ENCODE data around the gene IDH1.

Gene IDH1

DNA sequence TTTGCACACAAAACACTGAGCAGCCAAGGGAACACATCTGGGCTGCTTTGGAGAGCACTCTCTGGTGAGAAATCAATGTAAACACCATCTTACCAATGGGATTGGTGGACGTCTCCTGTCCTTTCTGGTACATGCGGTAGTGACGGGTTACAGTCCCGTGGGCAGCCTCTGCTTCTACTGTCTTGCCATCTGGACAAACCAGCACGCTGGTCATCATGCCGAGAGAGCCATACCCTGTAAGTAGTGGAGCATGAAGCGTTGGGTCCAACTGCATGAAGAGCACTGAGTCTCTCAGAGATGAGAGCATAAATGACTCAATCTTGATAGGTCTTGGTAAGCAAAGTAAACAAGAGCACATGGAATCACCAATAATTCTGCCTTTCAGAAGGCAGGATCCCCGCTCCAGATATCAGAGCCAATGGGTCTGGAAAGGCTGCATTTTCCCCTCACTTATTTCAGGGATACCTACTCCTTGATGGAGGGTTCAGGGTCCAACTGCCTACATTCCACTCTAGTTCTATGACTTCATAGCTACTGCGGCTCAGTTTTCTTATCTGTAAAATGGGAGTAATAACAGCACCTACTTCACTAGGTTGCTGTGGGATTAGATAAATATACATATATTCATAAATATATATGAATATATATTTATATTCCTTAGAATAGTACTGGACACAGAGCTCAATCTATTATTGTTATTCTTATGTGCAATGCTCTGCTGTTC lies 14.9 kb downstream of the IDH1 start:
- no peaks in the 10 kb centered on the region for H3K27me3 Mint-ChIP-seq (ENCODE audit: low read depth, poor library complexity)
- peaks cover 90% of the 10 kb centered on the region for H3K36me3 Mint-ChIP-seq (ENCODE audit: low read depth)
- peak overlapping the region; percentile 14 for H3K27ac Mint-ChIP-seq
- no peak for DNase-seq
- H3K4me1 Mint-ChIP-seq = no peaks in the 10 kb centered on the region
- TF ChIP-seq, protein P1, sequence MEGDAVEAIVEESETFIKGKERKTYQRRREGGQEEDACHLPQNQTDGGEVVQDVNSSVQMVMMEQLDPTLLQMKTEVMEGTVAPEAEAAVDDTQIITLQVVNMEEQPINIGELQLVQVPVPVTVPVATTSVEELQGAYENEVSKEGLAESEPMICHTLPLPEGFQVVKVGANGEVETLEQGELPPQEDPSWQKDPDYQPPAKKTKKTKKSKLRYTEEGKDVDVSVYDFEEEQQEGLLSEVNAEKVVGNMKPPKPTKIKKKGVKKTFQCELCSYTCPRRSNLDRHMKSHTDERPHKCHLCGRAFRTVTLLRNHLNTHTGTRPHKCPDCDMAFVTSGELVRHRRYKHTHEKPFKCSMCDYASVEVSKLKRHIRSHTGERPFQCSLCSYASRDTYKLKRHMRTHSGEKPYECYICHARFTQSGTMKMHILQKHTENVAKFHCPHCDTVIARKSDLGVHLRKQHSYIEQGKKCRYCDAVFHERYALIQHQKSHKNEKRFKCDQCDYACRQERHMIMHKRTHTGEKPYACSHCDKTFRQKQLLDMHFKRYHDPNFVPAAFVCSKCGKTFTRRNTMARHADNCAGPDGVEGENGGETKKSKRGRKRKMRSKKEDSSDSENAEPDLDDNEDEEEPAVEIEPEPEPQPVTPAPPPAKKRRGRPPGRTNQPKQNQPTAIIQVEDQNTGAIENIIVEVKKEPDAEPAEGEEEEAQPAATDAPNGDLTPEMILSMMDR (IDR thresholded peaks at IDR 0.05) = no peak
- H3K4me3 Mint-ChIP-seq = no peak overlapping the region
- peaks cover 4% of the 10 kb centered on the region for H3K9me3 Mint-ChIP-seq

DNA sequence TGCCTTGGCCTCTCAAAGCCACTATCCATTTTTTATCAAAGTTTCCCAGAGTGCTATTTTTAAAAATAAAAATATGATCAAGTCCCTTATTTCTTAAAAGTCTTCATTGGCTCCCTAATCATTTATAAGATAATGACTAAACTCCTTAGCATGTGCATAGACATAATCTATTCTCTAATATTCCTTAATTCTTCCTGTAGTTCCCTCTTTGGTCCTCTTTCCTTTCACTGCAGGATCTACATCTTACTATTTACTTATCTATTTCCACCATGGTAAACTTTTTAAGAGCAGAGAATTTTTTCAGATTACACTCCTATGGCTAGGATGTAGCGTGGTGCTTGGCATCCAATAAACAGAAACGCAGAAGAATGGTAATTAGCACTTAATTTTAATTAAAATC lies 19.0 kb downstream of the IDH1 start:
- Mint-ChIP-seq H3K4me1 (no peaks in the 10 kb centered on the region), H3K27me3 (ENCODE audit: low read depth, poor library complexity) (peaks cover 3% of the 10 kb centered on the region), H3K27ac (no peak overlapping the region), H3K9me3 (peaks cover 17% of the 10 kb centered on the region), H3K4me3 (no peak overlapping the region), H3K36me3 (ENCODE audit: low read depth) (peaks cover 60% of the 10 kb centered on the region)
- no peak for DNase-seq
- TF ChIP-seq, protein P1 (IDR thresholded peaks at IDR 0.05) = no peak

DNA sequence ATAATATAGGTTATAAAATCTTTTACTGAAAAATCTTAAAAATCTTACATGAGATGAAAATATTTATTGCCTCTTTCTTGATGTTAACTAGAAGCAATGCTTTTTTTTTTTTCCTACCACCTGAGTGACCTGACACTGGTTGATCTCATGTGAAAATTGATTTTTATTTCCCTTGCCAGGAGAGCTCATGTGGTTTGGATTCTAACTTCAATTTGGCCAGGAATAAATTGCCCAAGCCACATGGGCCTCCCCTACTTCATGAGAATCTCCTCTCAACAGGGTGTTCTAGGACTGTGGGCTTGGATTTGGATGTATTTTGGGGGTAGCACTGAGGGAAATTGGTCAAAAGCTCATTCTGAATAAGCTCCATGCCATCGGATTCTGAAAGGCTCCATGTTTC lies 20.1 kb downstream of the IDH1 start:
- TF ChIP-seq, protein P1 (IDR thresholded peaks at IDR 0.05) = no peak
- Mint-ChIP-seq H3K4me1 (no peaks in the 10 kb centered on the region), H3K4me3 (no peak overlapping the region), H3K27me3 (ENCODE audit: low read depth, poor library complexity) (peaks cover 6% of the 10 kb centered on the region), H3K36me3 (ENCODE audit: low read depth) (peaks cover 50% of the 10 kb centered on the region), H3K27ac (peak overlapping the region; percentile 86), H3K9me3 (peaks cover 23% of the 10 kb centered on the region)
- DNase-seq = no peak

DNA sequence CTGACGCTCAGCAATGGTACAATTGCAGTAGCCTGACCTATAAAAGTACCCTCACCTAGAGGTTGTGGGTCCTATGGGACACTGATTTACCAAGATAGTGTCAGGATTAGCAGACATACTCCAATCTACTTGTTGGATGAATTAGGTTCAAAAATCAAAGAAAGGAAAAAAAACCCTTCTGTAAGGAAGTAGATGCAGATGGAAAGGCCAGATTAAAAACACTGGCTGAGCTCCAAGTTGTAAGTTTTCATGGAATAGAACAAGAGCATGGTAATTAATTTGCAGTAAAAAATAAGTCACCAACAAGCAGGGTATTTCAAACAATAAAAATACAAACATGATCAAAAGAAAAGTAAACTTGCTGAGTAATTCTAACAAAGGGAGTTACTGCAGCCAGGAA lies 26.4 kb downstream of the IDH1 start:
- Mint-ChIP-seq H3K27me3 (ENCODE audit: low read depth, poor library complexity) (peaks cover 10% of the 10 kb centered on the region), H3K4me1 (no peaks in the 10 kb centered on the region), H3K27ac (no peak overlapping the region), H3K36me3 (ENCODE audit: low read depth) (no peaks in the 10 kb centered on the region), H3K4me3 (no peak overlapping the region), H3K9me3 (peaks cover 23% of the 10 kb centered on the region)
- no peak for DNase-seq
- TF ChIP-seq, protein P1 (IDR thresholded peaks at IDR 0.05) = no peak

DNA sequence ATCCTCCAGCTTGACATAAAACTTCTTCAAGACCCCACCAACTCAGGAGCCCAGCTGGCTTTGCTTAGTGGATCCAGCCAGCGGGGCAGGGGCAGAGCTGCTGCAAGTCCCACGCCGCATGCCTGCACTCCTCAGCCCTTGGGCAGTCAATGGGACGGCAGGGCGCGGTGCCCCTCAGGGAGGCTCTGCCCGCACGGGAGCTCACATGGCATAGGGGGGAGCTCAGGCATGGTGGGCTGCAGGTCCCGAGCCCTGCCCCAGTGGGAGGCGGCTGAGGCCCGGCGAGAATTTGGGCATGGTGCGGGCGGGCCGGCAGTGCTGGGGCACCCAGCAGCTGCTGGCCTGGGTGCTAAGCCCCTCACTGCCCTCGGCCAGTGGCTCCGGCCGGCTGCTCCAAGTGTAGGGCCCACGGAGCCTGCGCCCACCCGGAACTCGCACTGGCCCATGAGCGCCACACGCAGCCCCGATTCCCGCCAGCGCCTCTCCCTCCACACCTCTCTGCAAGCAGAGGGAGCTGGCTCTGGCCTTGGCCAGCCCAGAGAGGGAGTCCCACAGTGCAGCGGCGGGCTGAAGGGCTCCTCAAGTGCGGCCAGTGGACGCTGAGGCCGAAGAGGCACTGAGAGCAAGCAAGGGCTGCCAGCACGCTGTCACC lies 27.2 kb downstream of the IDH1 start:
- no peak overlapping the region for H3K27ac Mint-ChIP-seq
- no peaks in the 10 kb centered on the region for H3K4me1 Mint-ChIP-seq
- no peak overlapping the region for H3K4me3 Mint-ChIP-seq
- DNase-seq = no peak
- peaks cover 23% of the 10 kb centered on the region for H3K9me3 Mint-ChIP-seq
- no peaks in the 10 kb centered on the region for H3K36me3 Mint-ChIP-seq (ENCODE audit: low read depth)
- TF ChIP-seq, protein P1 (IDR thresholded peaks at IDR 0.05) = no peak
- H3K27me3 Mint-ChIP-seq (ENCODE audit: low read depth, poor library complexity) = peaks cover 10% of the 10 kb centered on the region

DNA sequence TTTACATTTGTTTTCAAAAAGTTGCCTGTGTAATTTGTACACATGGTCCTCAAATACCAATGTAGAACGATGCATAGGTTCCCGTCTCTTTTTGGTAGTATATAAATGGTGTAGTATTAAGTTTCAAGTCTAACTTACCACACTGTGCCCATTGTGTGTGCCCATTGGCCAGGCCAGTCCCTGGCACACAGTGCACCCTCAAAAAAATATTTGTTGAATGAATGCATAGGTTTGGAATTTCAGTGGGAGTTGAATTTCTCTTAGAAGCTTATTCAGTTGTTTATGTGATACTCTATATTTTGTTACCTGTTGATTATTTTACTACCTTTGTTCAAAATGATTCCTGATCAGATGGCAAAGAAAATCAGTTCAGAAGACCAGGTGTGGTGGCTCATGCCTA lies 30.1 kb downstream of the IDH1 start:
- H3K36me3 Mint-ChIP-seq (ENCODE audit: low read depth) = no peaks in the 10 kb centered on the region
- H3K4me1 Mint-ChIP-seq = peaks cover 4% of the 10 kb centered on the region
- no peak overlapping the region for H3K27ac Mint-ChIP-seq
- peaks cover 4% of the 10 kb centered on the region for H3K9me3 Mint-ChIP-seq
- TF ChIP-seq, protein P1 (IDR thresholded peaks at IDR 0.05) = no peak
- peaks cover 4% of the 10 kb centered on the region for H3K27me3 Mint-ChIP-seq (ENCODE audit: low read depth, poor library complexity)
- H3K4me3 Mint-ChIP-seq = no peak overlapping the region
- DNase-seq = no peak

Data from nephron progenitor cell (in vitro differentiated cells).